Gastroesophageal sphincter (tissue), 4 donors: ENCODE results near the gene KIF5C. TPM values are rescaled to one million over a fixed set of nuclear protein-coding genes. Genes with fewer than 3 reads are reported as not detected.

Source experiments
- ATAC-seq: fragments of 150-250 bp; one replicate; pipeline ENCODE4 v1.9.1; 2016; ENCODE audit warnings: mild to moderate bottlenecking, moderate library complexity
- H3K27ac ChIP-seq, 4 donors: fragments of 200-600 bp; sonication (generic) in 3 of 4; 1 replicate in 3 of 4; 2 replicates in 1 of 4; pipeline ENCODE4 v1.5.1; 2016 to 2019
- H3K27me3 ChIP-seq: fragments of 200-600 bp; sonication (generic); one replicate; pipeline ENCODE4 v1.5.1; 2019
- H3K36me3 ChIP-seq, 2 donors: fragments of 200-600 bp; sonication (generic); one replicate each; pipeline ENCODE4 v1.5.1; 2019; ENCODE audit warnings: control low read depth in 1 of 2
- H3K4me1 ChIP-seq, 3 donors: fragments of 200-600 bp; sonication (generic); 1 replicate in 2 of 3; 2 replicates in 1 of 3; pipeline ENCODE4 v1.5.1; 2016 to 2019; ENCODE audit warnings: control low read depth in 2 of 3
- H3K4me3 ChIP-seq, 2 donors: fragments of 200-600 bp; sonication (generic); one replicate each; pipeline ENCODE4 v1.5.1; 2019; ENCODE audit warnings: mild to moderate bottlenecking in 1 of 2, moderate library complexity in 1 of 2
- H3K9me3 ChIP-seq, 3 donors: fragments of 200-600 bp; sonication (generic); one replicate each; pipeline ENCODE4 v1.5.1; 2017 to 2019; ENCODE audit warnings: control low read depth in 2 of 3
- CTCF ChIP-seq, 4 experiments: fragments of 200-600 bp in 2 of 4; fragments of 450-650 bp in 2 of 4; sonication (generic) in 1 of 4; IDR thresholded peaks; one replicate each; pipeline ENCODE4 v1.5.1; 2017 to 2019; ENCODE audit warnings: antibody characterized with exemption in 4 of 4, mild to moderate bottlenecking in 2 of 4, moderate library complexity in 2 of 4
- EP300 ChIP-seq: sonication (generic); formaldehyde crosslinking; IDR thresholded peaks from one replicate; pipeline ENCODE4 v1.6.1; 2017; ENCODE audit warnings: antibody characterized with exemption, mild to moderate bottlenecking
- POLR2A ChIP-seq, 2 donors: fragments of 450-650 bp; IDR thresholded peaks; one replicate each; pipeline ENCODE4 v1.6.1; 2017; ENCODE audit warnings: antibody characterized with exemption in 2 of 2, mild to moderate bottlenecking in 2 of 2, moderate library complexity in 1 of 2
- POLR2AphosphoS5 ChIP-seq: sonication (generic); formaldehyde crosslinking; IDR thresholded peaks from one replicate; pipeline ENCODE4 v1.6.1; 2017; ENCODE audit warnings: antibody characterized with exemption
- WGBS, 2 donors: methylation state at CpG; one replicate each; pipeline ENCODE4 v1.1.5; 2018; ENCODE audit warnings: low coverage in 1 of 2; 5-methylcytosine and 5-hydroxymethylcytosine counted together
- total RNA-seq, 4 donors: library from RNA; depleted of rRNA; stranded (reverse); fragments of >200 nt; gene quantifications; one replicate each; pipeline ENCODE4 v1.1.0, GENCODE V29; 2016

Gene KIF5C
- total RNA-seq, 4 donors from 2014 or later: 3.3 to 6.6 (median 4.5) TPM

GRCh38 chr2:149055751-149056150 lies 180.7 kb downstream of the KIF5C start:
- TF ChIP-seq CTCF (IDR thresholded peaks at IDR 0.05) (no peak), EP300 (no peak), POLR2A (IDR thresholded peaks at IDR 0.05) (no peak), POLR2AphosphoS5 (no peak)
- no peaks in the 10 kb centered on the region for H3K36me3 ChIP-seq
- H3K4me3 ChIP-seq: no peak overlapping the region
- no peak for ATAC-seq
- H3K4me1 ChIP-seq: no peaks in the 10 kb centered on the region
- peaks cover 4% of the 10 kb centered on the region for H3K27me3 ChIP-seq
- whole genome bisulfite sequencing, 2 donors: 8% methylated on average over 1 of the region's 1 CpG; no CpG with 5 or more reads in 1 of the 2 donors
- H3K27ac ChIP-seq: no peak overlapping the region
- H3K9me3 ChIP-seq: no peaks in the 10 kb centered on the region

GRCh38 chr2:149056541-149057255 lies 181.7 kb downstream of the KIF5C start:
- Histone ChIP-seq H3K27ac (no peak overlapping the region), H3K27me3 (peaks cover 4% of the 10 kb centered on the region), H3K4me3 (no peak overlapping the region), H3K36me3 (no peaks in the 10 kb centered on the region), H3K9me3 (no peaks in the 10 kb centered on the region), H3K4me1 (no peaks in the 10 kb centered on the region)
- ATAC-seq: no peak
- TF ChIP-seq CTCF (IDR thresholded peaks at IDR 0.05) (no peak), POLR2AphosphoS5 (no peak), POLR2A (IDR thresholded peaks at IDR 0.05) (no peak), EP300 (no peak)
- 71 to 81% methylated on average over 6 of the region's 6 CpGs for whole genome bisulfite sequencing, 2 donors

- Histone ChIP-seq H3K4me1 (no peaks in the 10 kb centered on the region), H3K27ac (no peak overlapping the region), H3K4me3 (no peak overlapping the region), H3K9me3 (no peaks in the 10 kb centered on the region), H3K36me3 (no peaks in the 10 kb centered on the region), H3K27me3 (peaks cover 4% of the 10 kb centered on the region)
- no peak for ATAC-seq
- TF ChIP-seq CTCF (IDR thresholded peaks at IDR 0.05) (no peak), POLR2A (IDR thresholded peaks at IDR 0.05) (no peak), POLR2AphosphoS5 (no peak), EP300 (no peak)
- 11 to 44% methylated on average over 5 of the region's 5 CpGs for WGBS, 2 donors
Measured at GRCh38 chr2:149057401-149057800, 182.4 kb downstream of the KIF5C start.

GRCh38 chr2:149058936-149059335 lies 183.9 kb downstream of the KIF5C start:
- no peak overlapping the region for H3K27ac ChIP-seq
- no peaks in the 10 kb centered on the region for H3K36me3 ChIP-seq
- no peak for ATAC-seq
- TF ChIP-seq CTCF (IDR thresholded peaks at IDR 0.05) (no peak), POLR2A (IDR thresholded peaks at IDR 0.05) (no peak), EP300 (no peak), POLR2AphosphoS5 (no peak)
- no peaks in the 10 kb centered on the region for H3K9me3 ChIP-seq
- no peaks in the 10 kb centered on the region for H3K4me1 ChIP-seq
- no peak overlapping the region for H3K4me3 ChIP-seq
- peaks cover 4% of the 10 kb centered on the region for H3K27me3 ChIP-seq
- 89 to 100% methylated on average over 1 to 3 of the region's 5 CpGs for WGBS, 2 donors

GRCh38 chr2:149059822-149060221 lies 184.8 kb downstream of the KIF5C start:
- 86 to 100% methylated on average over 1 of the region's 1 CpG for WGBS, 2 donors
- H3K36me3 ChIP-seq: no peaks in the 10 kb centered on the region
- H3K27ac ChIP-seq: no peak overlapping the region
- H3K9me3 ChIP-seq: no peaks in the 10 kb centered on the region
- H3K4me1 ChIP-seq: peaks cover 0 to 4% (median 0%) of the 10 kb centered on the region in 3 donors
- TF ChIP-seq CTCF (IDR thresholded peaks at IDR 0.05) (no peak), EP300 (no peak), POLR2AphosphoS5 (no peak), POLR2A (IDR thresholded peaks at IDR 0.05) (no peak)
- no peak overlapping the region for H3K4me3 ChIP-seq
- H3K27me3 ChIP-seq: peaks cover 4% of the 10 kb centered on the region
- ATAC-seq: no peak
